DND-41 (cell line): ENCODE measurements around the gene MCTP1.

Experiments
- EZH2 ChIP-seq: IDR thresholded peaks from 3 replicates; pipeline ENCODE4 v1.6.1; 2012; ENCODE audit warnings: borderline replicate concordance, low read depth, mild to moderate bottlenecking, moderate library complexity, low read length, inconsistent platforms; ENCODE audit not compliant: severe bottlenecking
- TF ChIP-seq, protein P1 (sequence below): IDR thresholded peaks from 2 replicates; pipeline ENCODE4 v1.5.1; 2012; ENCODE audit warnings: borderline replicate concordance, low read length, moderate library complexity, mild to moderate bottlenecking; ENCODE audit not compliant: poor library complexity, severe bottlenecking; ENCODE audit errors: extremely low read depth

GRCh38 chr5:95060098-95060497 lies 224.8 kb downstream of the MCTP1 start:
- TF ChIP-seq, protein P1, sequence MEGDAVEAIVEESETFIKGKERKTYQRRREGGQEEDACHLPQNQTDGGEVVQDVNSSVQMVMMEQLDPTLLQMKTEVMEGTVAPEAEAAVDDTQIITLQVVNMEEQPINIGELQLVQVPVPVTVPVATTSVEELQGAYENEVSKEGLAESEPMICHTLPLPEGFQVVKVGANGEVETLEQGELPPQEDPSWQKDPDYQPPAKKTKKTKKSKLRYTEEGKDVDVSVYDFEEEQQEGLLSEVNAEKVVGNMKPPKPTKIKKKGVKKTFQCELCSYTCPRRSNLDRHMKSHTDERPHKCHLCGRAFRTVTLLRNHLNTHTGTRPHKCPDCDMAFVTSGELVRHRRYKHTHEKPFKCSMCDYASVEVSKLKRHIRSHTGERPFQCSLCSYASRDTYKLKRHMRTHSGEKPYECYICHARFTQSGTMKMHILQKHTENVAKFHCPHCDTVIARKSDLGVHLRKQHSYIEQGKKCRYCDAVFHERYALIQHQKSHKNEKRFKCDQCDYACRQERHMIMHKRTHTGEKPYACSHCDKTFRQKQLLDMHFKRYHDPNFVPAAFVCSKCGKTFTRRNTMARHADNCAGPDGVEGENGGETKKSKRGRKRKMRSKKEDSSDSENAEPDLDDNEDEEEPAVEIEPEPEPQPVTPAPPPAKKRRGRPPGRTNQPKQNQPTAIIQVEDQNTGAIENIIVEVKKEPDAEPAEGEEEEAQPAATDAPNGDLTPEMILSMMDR = no peak
- TF ChIP-seq EZH2 = no peak
